PC-3 (cell line): ENCODE results near the gene ADGRF5. TPM values are rescaled to one million over a fixed set of nuclear protein-coding genes. Genes with fewer than 3 reads are reported as not detected.

ENCODE experiments used
- ATAC-seq: fragments of 200-7000 bp; cut with Tn5 transposase; 2 replicates; pipeline ENCODE4 v1.9.1; 2020; ENCODE audit warnings: mild to moderate bottlenecking, moderate library complexity
- BruUV-seq: library from RNA; stranded (reverse); fragments of 400-500 nt; replicated peaks from 2 replicates; lab custom pipeline; 2021; lab: Mats Ljungman, UMichigan
- CTCF ChIA-PET: fragments of 300-600 bp; sonication (Branson Sonifier 250); formaldehyde crosslinking; loops from one replicate; lab custom pipeline; 2022; ENCODE audit warnings: antibody characterized with exemption; lab: Charles Lee
- POLR2A ChIA-PET: fragments of 300-600 bp; sonication (Branson Sonifier 250); formaldehyde crosslinking; loops from one replicate; lab custom pipeline; 2022; ENCODE audit warnings: antibody characterized with exemption; ENCODE audit not compliant: unreplicated experiment; lab: Charles Lee
- DNase-seq: peaks from one replicate; pipeline ENCODE4 v3.0.0-alpha.2; 2015
- H2AFZ ChIP-seq: fragments of 300-600 bp; sonication (generic); 2 replicates; pipeline ENCODE4 v1.6.0; 2016; ENCODE audit warnings: antibody characterized with exemption, low read length
- H3F3A ChIP-seq: fragments of 300-600 bp; sonication (generic); one replicate; pipeline ENCODE4 v1.6.0; 2017; ENCODE audit warnings: antibody characterized with exemption, low read length, control low read depth, mild to moderate bottlenecking; ENCODE audit not compliant: unreplicated experiment
- H3K27ac ChIP-seq: fragments of 300-600 bp; sonication (generic); 2 replicates; pipeline ENCODE4 v1.5.1; 2016; ENCODE audit warnings: mild to moderate bottlenecking, low read length
- H3K27me3 ChIP-seq: fragments of 300-600 bp; sonication (generic); 2 replicates; pipeline ENCODE4 v1.6.1; 2016; ENCODE audit warnings: low read length, mixed read lengths
- H3K36me3 ChIP-seq: fragments of 300-600 bp; sonication (generic); 2 replicates; pipeline ENCODE4 v1.6.1; 2016; ENCODE audit warnings: low read depth, mixed run types, low read length, mixed read lengths
- H3K4me1 ChIP-seq: fragments of 300-600 bp; sonication (generic); 2 replicates; pipeline ENCODE4 v1.5.1; 2016; ENCODE audit warnings: low read length; ENCODE audit not compliant: insufficient read depth
- H3K4me2 ChIP-seq: fragments of 300-600 bp; sonication (generic); 2 replicates; pipeline ENCODE4 v1.6.0; 2016; ENCODE audit warnings: low read length
- H3K4me3 ChIP-seq: fragments of 300-600 bp; sonication (generic); 2 replicates; pipeline ENCODE4 v1.5.1; 2016; ENCODE audit warnings: mild to moderate bottlenecking, low read length, mixed read lengths
- H3K79me2 ChIP-seq: fragments of 300-600 bp; sonication (generic); 2 replicates; pipeline ENCODE4 v1.6.1; 2017; ENCODE audit warnings: low read length, mixed read lengths
- H3K9ac ChIP-seq: fragments of 300-600 bp; sonication (generic); 2 replicates; pipeline ENCODE4 v1.6.0; 2016; ENCODE audit warnings: mild to moderate bottlenecking, low read length
- H3K9me2 ChIP-seq: fragments of 300-600 bp; sonication (generic); replicated peaks from 2 replicates; pipeline ENCODE4 v1.6.1; 2016; ENCODE audit warnings: mixed run types, low read length, mixed read lengths
- H3K9me3 ChIP-seq: fragments of 300-600 bp; sonication (generic); 2 replicates; pipeline ENCODE4 v1.6.1; 2016; ENCODE audit warnings: low read length, mixed read lengths
- H4K20me1 ChIP-seq: fragments of 300-600 bp; sonication (generic); 2 replicates; pipeline ENCODE4 v1.6.1; 2016; ENCODE audit warnings: low read length, mixed read lengths
- EZH2 ChIP-seq: fragments of 300-600 bp; sonication (generic); IDR thresholded peaks from one replicate; pipeline ENCODE4 v1.6.1; 2017; ENCODE audit warnings: antibody characterized with exemption, mild to moderate bottlenecking, low read length; ENCODE audit not compliant: unreplicated experiment
- EZH2phosphoT487 ChIP-seq: fragments of 300-600 bp; sonication (generic); IDR thresholded peaks from 2 replicates; pipeline ENCODE4 v1.6.1; 2018; ENCODE audit warnings: mild to moderate bottlenecking, antibody characterized with exemption, low read length, borderline replicate concordance
- intact Hi-C: fragments of 100-400 bp; cut with micrococcal nuclease; formaldehyde crosslinking; loops from 2 replicates; pipeline ENCODE4 v1.9.0; 2023
- total RNA-seq: library from RNA; depleted of rRNA; stranded (reverse); fragments of >200 nt; gene quantifications from 2 replicates; pipeline ENCODE4 v1.2.3, GENCODE V29; 2014
- TF ChIP-seq, protein P1 (sequence below): fragments of 300-600 bp; sonication (generic); conservative IDR thresholded peaks from 2 replicates; pipeline ENCODE4 v1.5.1; 2017; ENCODE audit warnings: antibody characterized with exemption, low read depth, mild to moderate bottlenecking, low read length

The ADGRF5 gene
- total RNA-seq, 1 experiment from 2014 or later, result 1.6 TPM

DNA sequence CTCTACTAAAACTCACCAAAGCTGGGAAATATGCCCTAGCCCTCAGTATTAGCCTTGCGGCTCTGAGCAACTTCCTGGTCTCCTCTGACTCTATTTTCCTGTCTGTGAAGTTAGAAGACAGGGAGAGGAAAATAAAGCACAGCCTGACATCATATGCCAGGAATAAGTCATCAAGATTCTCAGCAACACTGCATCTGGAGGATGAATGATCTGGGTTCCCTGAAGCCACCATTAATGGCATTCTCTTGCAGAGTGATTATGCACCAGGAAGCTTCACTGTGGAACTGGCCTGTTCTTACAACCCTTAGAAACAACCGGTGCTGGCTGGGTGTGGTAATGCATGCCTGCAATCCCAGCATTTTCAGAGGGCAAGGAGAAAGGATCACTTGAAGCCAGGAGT, 12.4 kb downstream of the ADGRF5 start:
- ChIA-PET POLR2A (no interaction called here), CTCF (no interaction called here)

DNA sequence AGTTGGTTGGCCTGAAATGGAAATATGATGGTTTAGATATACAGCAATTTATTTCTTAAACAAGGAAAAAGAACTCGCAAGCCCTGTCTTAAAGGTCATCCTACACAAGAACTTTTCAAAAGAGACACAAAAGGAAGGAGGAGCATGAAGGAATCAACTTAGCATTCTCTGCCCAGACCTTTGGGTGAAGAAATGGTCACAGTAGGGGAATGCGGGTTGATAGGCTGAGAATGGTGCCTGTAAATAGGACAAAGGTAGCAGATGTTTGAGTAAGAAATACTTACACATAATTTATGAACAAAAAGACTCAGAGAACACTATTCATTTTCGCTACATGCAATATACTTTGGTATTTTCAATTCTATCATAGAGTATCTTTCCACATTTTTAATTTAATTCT, 15.0 kb downstream of the ADGRF5 start:
- ChIA-PET CTCF (no interaction called here), POLR2A (no interaction called here)
- DNase-seq (no peak), ATAC-seq (no peak)
- Histone ChIP-seq H3K4me1 (peaks cover 5% of the 10 kb centered on the region; the same call in 1 of the 2 replicates), H3K36me3 (no peaks in the 10 kb centered on the region), H3F3A (no peaks in the 10 kb centered on the region), H4K20me1 (no peaks in the 10 kb centered on the region), H3K9me3 (no peaks in the 10 kb centered on the region), H3K27ac (no peak overlapping the region), H3K27me3 (no peaks in the 10 kb centered on the region), H3K9me2 (no peaks in the 10 kb centered on the region; the same call in 1 of the 2 replicates), H2AFZ (no peak overlapping the region), H3K9ac (no peak overlapping the region), H3K4me3 (no peak overlapping the region), H3K79me2 (no peaks in the 10 kb centered on the region), H3K4me2 (no peak overlapping the region)
- TF ChIP-seq, protein P1, sequence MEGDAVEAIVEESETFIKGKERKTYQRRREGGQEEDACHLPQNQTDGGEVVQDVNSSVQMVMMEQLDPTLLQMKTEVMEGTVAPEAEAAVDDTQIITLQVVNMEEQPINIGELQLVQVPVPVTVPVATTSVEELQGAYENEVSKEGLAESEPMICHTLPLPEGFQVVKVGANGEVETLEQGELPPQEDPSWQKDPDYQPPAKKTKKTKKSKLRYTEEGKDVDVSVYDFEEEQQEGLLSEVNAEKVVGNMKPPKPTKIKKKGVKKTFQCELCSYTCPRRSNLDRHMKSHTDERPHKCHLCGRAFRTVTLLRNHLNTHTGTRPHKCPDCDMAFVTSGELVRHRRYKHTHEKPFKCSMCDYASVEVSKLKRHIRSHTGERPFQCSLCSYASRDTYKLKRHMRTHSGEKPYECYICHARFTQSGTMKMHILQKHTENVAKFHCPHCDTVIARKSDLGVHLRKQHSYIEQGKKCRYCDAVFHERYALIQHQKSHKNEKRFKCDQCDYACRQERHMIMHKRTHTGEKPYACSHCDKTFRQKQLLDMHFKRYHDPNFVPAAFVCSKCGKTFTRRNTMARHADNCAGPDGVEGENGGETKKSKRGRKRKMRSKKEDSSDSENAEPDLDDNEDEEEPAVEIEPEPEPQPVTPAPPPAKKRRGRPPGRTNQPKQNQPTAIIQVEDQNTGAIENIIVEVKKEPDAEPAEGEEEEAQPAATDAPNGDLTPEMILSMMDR, result no peak
- TF ChIP-seq EZH2 (no peak), EZH2phosphoT487 (no peak)
- intact Hi-C loops, result no loop called here
- no TSS peak for BruUV-seq

More for the DNA sequence above, 12.4 kb downstream of the ADGRF5 start:
- Histone ChIP-seq H3K27me3 (no peaks in the 10 kb centered on the region), H2AFZ (no peak overlapping the region), H3K4me3 (no peak overlapping the region), H3K9me3 (no peaks in the 10 kb centered on the region), H3K9ac (no peak overlapping the region), H3K4me1 (peaks cover 10% of the 10 kb centered on the region), H3K79me2 (no peaks in the 10 kb centered on the region), H3K4me2 (no peak overlapping the region), H4K20me1 (no peaks in the 10 kb centered on the region), H3K36me3 (no peaks in the 10 kb centered on the region), H3K27ac (no peak overlapping the region), H3K9me2 (no peaks in the 10 kb centered on the region; the same call in 1 of the 2 replicates), H3F3A (no peaks in the 10 kb centered on the region)
- intact Hi-C loops, result no loop called here
- no peak for ATAC-seq
- no peak for DNase-seq
- TF ChIP-seq, protein P1, result no peak
- TF ChIP-seq EZH2phosphoT487 (no peak), EZH2 (no peak)
- no TSS peak for BruUV-seq

DNA sequence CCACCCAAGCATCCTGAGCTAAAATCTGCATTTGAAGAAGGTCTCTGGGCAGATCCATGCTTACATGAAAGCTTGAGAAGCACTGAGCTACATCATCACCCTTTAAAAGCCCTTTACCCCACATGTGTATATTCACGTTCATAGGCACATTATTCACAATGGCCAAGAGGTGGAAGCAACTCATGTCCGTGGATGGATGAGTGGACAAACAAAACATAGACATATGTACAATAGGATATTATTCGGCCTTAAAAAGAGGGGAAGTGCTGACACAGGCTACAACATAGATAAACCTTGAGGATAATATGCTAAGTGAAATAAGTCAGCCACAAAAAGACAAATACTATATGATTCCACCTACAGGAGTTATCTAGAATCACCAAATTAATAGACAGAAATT, 17.6 kb downstream of the ADGRF5 start:
- intact Hi-C loops, result no loop called here
- Histone ChIP-seq H3K4me2 (no peak overlapping the region), H3K9ac (no peak overlapping the region), H3K27me3 (no peaks in the 10 kb centered on the region), H3K36me3 (no peaks in the 10 kb centered on the region), H3F3A (no peaks in the 10 kb centered on the region), H3K27ac (no peak overlapping the region), H2AFZ (no peak overlapping the region), H3K9me3 (no peaks in the 10 kb centered on the region), H3K4me1 (peaks cover 9% of the 10 kb centered on the region; the same call in 1 of the 2 replicates), H3K79me2 (no peaks in the 10 kb centered on the region), H3K9me2 (no peaks in the 10 kb centered on the region; the same call in 1 of the 2 replicates), H3K4me3 (no peak overlapping the region), H4K20me1 (no peaks in the 10 kb centered on the region)
- POLR2A ChIA-PET, result no interaction called here
- CTCF ChIA-PET, result no interaction called here
- TF ChIP-seq, protein P1, result no peak
- TF ChIP-seq EZH2 (no peak), EZH2phosphoT487 (no peak)
- DNase-seq (no peak), ATAC-seq (no peak)
- BruUV-seq, result no TSS peak
